RWPE2 (cell line): Measurements from ENCODE around the gene ZCCHC9.

ENCODE experiments used
- ATAC-seq: fragments of 200-7000 bp; cut with Tn5 transposase; 3 replicates; pipeline ENCODE4 v1.9.1; 2021; ENCODE audit warnings: low read depth
- DNase-seq: peaks from one replicate; pipeline ENCODE4 v3.0.0-alpha.2; 2020; ENCODE audit warnings: low spot score
- H3K27ac ChIP-seq: fragments of 450-650 bp; 2 replicates; pipeline ENCODE4 v1.5.1; 2017; ENCODE audit warnings: mild to moderate bottlenecking; ENCODE audit not compliant: poor library complexity, severe bottlenecking
- H3K27me3 ChIP-seq: fragments of 250-450 bp; sonication (Bioruptor Pico); 2 replicates; pipeline ENCODE4 v1.5.1; 2021; ENCODE audit warnings: mild to moderate bottlenecking, moderate library complexity; ENCODE audit not compliant: insufficient read depth, poor library complexity, severe bottlenecking
- H3K36me3 ChIP-seq: fragments of 250-450 bp; sonication (Bioruptor Pico); 2 replicates; pipeline ENCODE4 v1.5.1; 2020; ENCODE audit warnings: low read depth, mild to moderate bottlenecking, moderate library complexity
- H3K4me1 ChIP-seq: fragments of 250-450 bp; sonication (Bioruptor Pico); 2 replicates; pipeline ENCODE4 v1.5.1; 2021; ENCODE audit warnings: mild to moderate bottlenecking, moderate library complexity; ENCODE audit not compliant: insufficient read depth, poor library complexity, severe bottlenecking
- H3K4me3 ChIP-seq: fragments of 250-450 bp; sonication (Bioruptor Pico); 2 replicates; pipeline ENCODE4 v1.5.1; 2021; ENCODE audit warnings: mild to moderate bottlenecking, moderate library complexity; ENCODE audit not compliant: severe bottlenecking
- H3K9me3 ChIP-seq: fragments of 250-450 bp; sonication (Bioruptor Pico); 2 replicates; pipeline ENCODE4 v1.5.1; 2021; ENCODE audit warnings: mild to moderate bottlenecking, moderate library complexity; ENCODE audit not compliant: severe bottlenecking
- CTCF ChIP-seq: fragments of 450-650 bp; IDR thresholded peaks from one replicate; pipeline ENCODE4 v1.5.1; 2017; ENCODE audit warnings: mild to moderate bottlenecking, moderate library complexity; ENCODE audit not compliant: poor library complexity, severe bottlenecking

ZCCHC9 gene

GRCh38 chr5:81349161-81349560, 47.8 kb downstream of the ZCCHC9 start:
- no peak for TF ChIP-seq CTCF
- no peak for DNase-seq
- no peak for ATAC-seq

DNA sequence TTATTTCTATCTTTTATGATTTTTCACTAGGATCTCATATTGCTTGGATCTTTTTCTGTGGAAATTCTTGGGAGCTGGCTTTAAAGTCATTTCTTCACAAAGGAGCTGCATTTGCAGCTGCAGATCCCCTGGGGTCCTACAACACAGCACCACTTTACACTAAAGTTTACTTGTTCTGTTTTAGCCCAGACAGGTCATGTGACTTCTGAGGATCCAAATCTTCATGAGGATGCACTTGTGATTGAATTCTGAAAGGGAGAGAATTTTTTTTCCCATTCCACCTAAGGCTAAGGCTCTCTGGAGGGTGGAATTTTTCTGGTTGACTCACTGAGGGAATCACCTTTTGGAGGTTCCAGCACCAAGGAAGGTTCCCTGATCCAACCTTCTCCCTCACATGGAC, 49.1 kb downstream of the ZCCHC9 start:
- Histone ChIP-seq H3K36me3 (no peaks in the 10 kb centered on the region), H3K4me1 (no peaks in the 10 kb centered on the region), H3K27ac (no peak overlapping the region), H3K4me3 (no peak overlapping the region), H3K9me3 (no peaks in the 10 kb centered on the region), H3K27me3 (no peaks in the 10 kb centered on the region)
- no peak for DNase-seq
- no peak for TF ChIP-seq CTCF
- ATAC-seq, result no peak

More at GRCh38 chr5:81349161-81349560, 47.8 kb downstream of the ZCCHC9 start:
- no peaks in the 10 kb centered on the region for H3K36me3 ChIP-seq
- H3K27ac ChIP-seq, result no peak overlapping the region
- no peak overlapping the region for H3K4me3 ChIP-seq
- H3K27me3 ChIP-seq, result no peaks in the 10 kb centered on the region
- no peaks in the 10 kb centered on the region for H3K4me1 ChIP-seq
- H3K9me3 ChIP-seq, result no peaks in the 10 kb centered on the region

DNA sequence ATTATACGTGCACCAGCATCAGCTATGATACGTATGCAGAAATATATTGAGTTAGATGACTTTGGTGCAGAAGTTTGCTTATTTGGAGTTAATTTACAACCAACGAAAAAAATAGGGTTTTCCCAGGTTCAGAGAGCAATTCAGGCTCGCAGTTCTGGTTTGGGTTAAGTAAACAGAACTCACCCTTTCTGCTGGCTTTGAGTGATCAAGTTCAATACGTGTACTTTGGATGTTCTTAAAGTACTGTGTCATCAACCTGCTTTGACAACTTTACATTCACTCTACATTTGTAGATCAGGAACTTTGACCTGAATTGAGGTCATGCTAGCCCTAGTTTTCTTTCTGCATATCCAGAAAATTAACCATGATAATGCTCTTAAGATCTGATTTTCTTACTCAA, 51.8 kb downstream of the ZCCHC9 start:
- ATAC-seq, result no peak
- no peak for TF ChIP-seq CTCF
- no peaks in the 10 kb centered on the region for H3K4me1 ChIP-seq
- no peaks in the 10 kb centered on the region for H3K36me3 ChIP-seq
- H3K27ac ChIP-seq, result no peak overlapping the region
- no peaks in the 10 kb centered on the region for H3K9me3 ChIP-seq
- H3K4me3 ChIP-seq, result no peak overlapping the region
- no peaks in the 10 kb centered on the region for H3K27me3 ChIP-seq
- DNase-seq, result no peak

DNA sequence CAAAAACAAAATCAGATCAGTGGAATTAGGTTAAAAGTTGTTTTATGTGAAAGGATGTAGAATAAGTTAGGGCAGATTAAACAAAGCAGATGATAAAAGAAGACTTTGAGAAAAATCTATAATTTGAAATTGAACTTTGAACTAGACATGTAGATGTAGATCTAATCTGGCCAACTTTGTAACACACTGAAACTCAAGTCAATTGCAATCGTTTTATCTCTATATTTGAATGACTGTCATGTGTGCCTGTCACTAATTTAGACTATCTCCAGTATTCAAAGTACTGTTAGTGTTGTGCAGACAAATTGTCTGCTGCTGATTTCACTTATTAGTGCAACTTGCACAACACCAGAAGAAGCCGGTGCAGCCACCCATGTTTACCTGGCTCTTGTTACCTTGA, 52.7 kb downstream of the ZCCHC9 start:
- Histone ChIP-seq H3K27ac (no peak overlapping the region), H3K9me3 (no peaks in the 10 kb centered on the region), H3K27me3 (no peaks in the 10 kb centered on the region), H3K36me3 (no peaks in the 10 kb centered on the region), H3K4me1 (no peaks in the 10 kb centered on the region), H3K4me3 (no peak overlapping the region)
- ATAC-seq (no peak), DNase-seq (no peak)
- no peak for TF ChIP-seq CTCF

- no peak overlapping the region for H3K4me3 ChIP-seq
- ATAC-seq (no peak), DNase-seq (no peak)
Measured at GRCh38 chr5:81355291-81356251, 54.2 kb downstream of the ZCCHC9 start.

More at GRCh38 chr5:81355291-81356251, 54.2 kb downstream of the ZCCHC9 start:
- Histone ChIP-seq H3K27ac (no peak overlapping the region), H3K27me3 (no peaks in the 10 kb centered on the region), H3K4me1 (no peaks in the 10 kb centered on the region), H3K9me3 (no peaks in the 10 kb centered on the region), H3K36me3 (no peaks in the 10 kb centered on the region)
- TF ChIP-seq CTCF, result no peak
